HL-60 (cell line): ENCODE data around the gene MPP3.

Experiments used
- CTCF ChIP-seq: IDR thresholded peaks from one replicate; pipeline ENCODE4 v1.5.1; 2011; ENCODE audit warnings: low read length, control low read depth, inconsistent platforms; ENCODE audit not compliant: insufficient read depth
- GABPA ChIP-seq: IDR thresholded peaks from 2 replicates; pipeline ENCODE4 v1.6.1; 2012; ENCODE audit warnings: low read depth
- TF ChIP-seq, protein P1 (sequence below): IDR thresholded peaks from 2 replicates; pipeline ENCODE4 v1.6.1; 2012; ENCODE audit warnings: low read depth; ENCODE audit not compliant: insufficient replicate concordance

GRCh38 chr17:43881758-43882505, 49.0 kb upstream of the MPP3 start:
- TF ChIP-seq GABPA = no peak
- no peak for TF ChIP-seq CTCF
- TF ChIP-seq, protein P1, sequence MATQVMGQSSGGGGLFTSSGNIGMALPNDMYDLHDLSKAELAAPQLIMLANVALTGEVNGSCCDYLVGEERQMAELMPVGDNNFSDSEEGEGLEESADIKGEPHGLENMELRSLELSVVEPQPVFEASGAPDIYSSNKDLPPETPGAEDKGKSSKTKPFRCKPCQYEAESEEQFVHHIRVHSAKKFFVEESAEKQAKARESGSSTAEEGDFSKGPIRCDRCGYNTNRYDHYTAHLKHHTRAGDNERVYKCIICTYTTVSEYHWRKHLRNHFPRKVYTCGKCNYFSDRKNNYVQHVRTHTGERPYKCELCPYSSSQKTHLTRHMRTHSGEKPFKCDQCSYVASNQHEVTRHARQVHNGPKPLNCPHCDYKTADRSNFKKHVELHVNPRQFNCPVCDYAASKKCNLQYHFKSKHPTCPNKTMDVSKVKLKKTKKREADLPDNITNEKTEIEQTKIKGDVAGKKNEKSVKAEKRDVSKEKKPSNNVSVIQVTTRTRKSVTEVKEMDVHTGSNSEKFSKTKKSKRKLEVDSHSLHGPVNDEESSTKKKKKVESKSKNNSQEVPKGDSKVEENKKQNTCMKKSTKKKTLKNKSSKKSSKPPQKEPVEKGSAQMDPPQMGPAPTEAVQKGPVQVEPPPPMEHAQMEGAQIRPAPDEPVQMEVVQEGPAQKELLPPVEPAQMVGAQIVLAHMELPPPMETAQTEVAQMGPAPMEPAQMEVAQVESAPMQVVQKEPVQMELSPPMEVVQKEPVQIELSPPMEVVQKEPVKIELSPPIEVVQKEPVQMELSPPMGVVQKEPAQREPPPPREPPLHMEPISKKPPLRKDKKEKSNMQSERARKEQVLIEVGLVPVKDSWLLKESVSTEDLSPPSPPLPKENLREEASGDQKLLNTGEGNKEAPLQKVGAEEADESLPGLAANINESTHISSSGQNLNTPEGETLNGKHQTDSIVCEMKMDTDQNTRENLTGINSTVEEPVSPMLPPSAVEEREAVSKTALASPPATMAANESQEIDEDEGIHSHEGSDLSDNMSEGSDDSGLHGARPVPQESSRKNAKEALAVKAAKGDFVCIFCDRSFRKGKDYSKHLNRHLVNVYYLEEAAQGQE = no peak
